Measurements from ENCODE around the gene OBSL1.
A peak's percentile ranks its signal among the peaks of the same experiment; 100 is the strongest.

Gene OBSL1

GRCh38 chr2:219571311-219572236 lies at the start of gene OBSL1:
Gene OBSL1, minus strand, starts transcription at chr2:219571539. Its CDS starts 307 bp downstream, at chr2:219571232.
- DNase-seq = no peak

DNA sequence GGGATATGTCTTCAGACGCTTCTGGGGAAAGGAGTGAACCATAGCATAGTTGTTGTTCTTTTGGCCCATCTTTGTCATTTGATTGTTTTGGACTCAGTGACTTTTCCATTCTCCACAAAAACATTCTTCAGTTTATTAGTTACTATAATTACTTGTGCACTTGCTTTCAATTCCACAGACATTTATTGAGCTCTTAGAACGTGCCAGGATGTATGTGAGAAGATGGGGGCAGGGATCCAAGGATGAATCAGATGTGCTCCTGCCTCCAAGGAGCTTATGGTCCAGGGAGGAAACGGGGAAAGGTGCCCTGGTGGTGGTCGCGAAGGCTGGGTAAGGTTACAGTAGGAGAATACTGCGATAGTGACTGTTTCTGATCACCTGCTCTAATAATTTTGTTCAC lies 49.2 kb upstream of the OBSL1 start:
- no peak for DNase-seq

DNA sequence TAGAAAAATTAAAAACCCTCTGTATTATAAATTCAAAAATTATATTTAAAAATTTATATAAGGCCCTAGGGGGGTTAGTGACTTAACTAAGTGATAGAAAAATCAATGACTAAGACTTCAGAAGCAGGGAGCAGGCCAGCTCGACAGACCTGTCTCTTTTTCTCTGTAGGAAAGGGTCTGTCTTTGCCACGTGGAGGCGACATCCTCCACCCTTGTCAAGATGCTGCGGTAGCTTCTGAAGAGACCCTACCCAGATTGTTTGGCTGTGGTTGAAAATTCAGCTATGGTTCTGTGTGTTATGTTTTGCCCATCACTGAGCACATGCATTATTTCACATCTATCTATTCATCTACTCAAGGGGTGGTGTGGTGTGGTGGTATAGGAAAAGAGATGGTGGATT lies 47.9 kb upstream of the OBSL1 start:
- DNase-seq = no peak

DNA sequence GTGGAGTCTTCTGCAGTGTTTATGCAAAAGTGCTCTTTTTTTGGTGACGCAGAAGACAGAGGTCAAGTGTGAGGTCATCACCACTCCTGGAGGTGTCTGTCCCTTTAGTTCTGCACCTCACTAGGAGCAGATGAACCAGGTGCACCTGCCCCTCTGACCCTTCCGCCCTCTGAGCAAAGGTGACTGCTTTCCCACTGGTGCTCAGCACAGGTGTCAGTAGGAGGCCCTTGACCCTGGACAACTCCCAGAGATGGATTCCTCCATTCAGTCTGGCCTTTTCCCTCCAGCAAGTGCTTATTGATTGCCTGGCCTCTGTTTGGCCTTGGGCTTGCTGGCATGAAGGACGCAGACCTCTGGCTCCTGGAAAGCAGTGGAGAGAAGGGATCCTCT lies 47.4 kb upstream of the OBSL1 start:
- no peak for DNase-seq

DNA sequence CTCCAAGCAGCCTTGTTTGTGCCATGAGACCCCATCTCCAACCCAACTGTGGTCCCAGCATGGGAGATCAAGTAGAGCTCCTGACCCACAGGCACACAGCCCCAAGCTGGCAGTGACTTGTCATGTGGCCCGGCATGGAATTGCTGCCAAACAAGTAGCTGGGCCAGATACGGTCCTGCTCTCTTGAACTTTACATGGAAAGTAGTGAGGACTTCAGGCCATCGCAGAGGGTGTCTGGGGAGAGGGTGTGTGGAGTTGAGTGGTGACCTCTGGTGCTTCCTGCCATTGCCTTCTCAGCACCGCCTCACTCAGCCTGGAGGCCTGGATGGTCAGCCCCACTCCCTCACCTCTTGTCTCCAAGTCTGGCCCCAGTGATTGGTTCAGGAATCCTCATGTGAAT lies 45.2 kb upstream of the OBSL1 start:
- no peak for DNase-seq

DNA sequence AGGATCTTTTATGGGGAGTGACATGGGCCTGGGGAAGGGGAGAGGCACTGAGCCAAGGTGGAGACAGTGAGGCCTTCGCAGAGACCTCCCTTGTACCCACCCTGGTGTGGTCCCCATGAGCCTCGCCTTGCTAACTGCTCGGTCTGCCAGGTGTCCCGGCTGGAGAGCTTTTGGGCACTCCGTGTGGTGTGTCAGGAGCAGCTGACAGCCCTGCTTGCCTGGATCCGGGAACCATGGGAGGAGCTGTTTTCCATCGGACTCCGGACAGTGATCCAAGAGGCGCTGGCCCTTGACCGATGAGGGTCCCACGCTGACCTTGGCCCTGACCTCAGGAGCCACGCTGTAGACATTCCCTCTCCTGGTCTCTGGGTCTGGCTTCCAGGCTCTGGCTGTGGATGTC lies 44.6 kb upstream of the OBSL1 start:
- DNase-seq = no peak

- DNase-seq = no peak
These were observed 43.7 kb upstream of the OBSL1 start for GRCh38 chr2:219615036-219615435.

GRCh38 chr2:219614076-219614860 lies 42.9 kb upstream of the OBSL1 start:
- no peak for DNase-seq

DNA sequence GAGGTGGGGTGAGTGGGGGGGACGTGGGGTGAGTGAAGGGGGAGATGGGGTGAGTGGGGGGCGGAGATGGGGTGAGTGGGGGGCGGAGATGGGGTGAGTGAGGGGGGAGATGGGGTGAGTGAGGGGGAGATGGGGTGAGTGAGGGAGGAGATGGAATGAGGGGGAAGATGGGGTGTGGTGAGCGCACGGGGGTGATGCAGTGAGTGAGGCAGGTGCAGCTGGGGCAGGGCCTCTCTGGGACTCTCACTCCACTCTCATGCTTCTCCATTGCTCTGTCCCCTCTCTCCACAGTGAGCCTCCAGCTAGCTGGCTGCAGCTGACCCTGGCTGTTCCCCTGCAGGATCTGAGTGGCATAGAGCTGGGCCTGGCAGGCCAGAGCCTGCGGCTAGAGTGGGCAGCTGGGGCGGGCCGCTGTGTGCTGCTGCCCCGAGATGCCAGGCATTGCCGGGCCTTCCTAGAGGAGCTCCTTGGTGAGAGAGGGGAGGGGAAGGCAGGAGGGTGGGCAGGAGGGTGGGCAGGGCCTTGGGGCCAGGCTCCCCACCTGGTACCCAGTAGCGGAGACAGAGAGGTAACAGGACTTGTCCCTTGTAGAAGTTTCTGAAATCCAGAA lies 42.2 kb upstream of the OBSL1 start:
- DNase-seq = no peak

- peak; percentile 33 for DNase-seq
These were observed 41.4 kb upstream of the OBSL1 start for GRCh38 chr2:219612577-219613286.

GRCh38 chr2:219611866-219612576 lies 40.7 kb upstream of the OBSL1 start:
- no peak for DNase-seq

DNA sequence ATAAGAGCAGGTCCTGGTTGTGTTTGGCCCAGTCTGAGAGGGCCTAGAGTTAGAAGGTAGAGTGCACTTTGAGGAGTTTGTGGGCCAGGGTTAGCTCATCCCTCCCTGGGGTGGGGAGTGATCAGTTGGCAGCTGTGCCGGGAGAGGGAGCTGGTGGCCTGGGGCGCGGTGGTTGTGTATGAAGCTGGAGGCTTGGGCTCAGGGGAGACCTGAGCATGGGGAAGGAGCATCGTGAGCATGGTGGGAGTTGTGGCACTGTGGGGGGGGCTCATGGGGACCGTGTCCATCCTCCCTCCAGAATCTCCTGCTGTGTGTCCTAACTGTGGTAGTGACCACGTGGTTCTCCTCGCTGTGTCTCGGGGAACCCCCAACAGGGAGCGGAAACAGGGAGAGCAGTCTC lies 40.0 kb upstream of the OBSL1 start:
- DNase-seq = no peak

DNA sequence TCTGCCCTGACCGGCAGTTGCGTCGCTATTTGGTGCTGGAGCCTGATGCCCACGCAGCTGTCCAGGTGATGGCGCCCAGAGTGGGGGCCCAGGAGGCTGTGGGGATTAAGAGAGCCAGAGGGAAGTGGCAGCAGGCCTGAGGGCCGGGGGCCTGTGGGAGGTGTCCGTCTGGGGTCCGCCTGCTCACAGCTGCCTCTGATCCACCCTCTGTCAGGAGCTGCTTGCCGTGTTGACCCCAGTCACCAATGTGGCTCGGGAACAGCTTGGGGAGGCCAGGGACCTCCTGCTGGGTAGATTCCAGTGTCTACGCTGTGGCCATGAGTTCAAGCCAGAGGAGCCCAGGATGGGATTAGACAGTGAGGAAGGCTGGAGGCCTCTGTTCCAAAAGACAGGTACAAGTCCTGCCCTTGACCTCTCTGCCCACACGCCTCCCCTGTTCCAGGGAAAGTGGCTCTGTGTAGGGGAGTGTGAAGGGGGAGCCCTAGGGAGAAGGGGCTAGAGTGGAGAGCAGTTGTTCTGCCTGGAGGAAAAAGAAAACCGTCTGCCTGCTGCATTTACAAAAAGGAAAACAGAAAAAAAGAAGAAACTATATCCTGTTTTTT lies 37.9 kb upstream of the OBSL1 start:
- no peak for DNase-seq

DNA sequence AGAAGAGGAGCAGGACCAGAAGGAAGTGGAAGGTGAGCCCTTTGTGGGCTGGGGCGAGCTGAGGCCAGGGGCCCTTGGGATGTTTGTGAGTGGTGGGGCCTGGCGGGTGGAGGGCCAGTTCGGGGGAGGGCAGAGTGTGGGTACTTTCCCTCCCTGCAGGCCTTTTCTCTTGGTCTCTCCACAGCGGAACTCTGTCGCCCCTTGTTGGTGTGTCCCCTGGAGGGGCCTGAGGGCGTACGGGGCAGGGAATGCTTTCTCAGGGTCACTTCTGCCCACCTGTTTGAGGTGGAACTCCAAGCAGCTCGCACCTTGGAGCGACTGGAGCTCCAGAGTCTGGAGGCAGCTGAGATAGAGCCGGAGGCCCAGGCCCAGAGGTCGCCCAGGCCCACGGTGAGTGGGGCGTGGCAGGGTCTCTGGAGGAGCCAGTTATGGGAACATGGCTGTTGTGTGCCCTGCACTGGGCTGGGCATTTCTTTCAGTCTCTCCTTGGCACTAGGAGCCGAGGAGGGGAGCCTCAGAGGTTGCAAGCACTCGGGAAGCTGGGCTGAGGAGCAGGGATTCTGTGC lies 37.1 kb upstream of the OBSL1 start:
- no peak for DNase-seq

DNA sequence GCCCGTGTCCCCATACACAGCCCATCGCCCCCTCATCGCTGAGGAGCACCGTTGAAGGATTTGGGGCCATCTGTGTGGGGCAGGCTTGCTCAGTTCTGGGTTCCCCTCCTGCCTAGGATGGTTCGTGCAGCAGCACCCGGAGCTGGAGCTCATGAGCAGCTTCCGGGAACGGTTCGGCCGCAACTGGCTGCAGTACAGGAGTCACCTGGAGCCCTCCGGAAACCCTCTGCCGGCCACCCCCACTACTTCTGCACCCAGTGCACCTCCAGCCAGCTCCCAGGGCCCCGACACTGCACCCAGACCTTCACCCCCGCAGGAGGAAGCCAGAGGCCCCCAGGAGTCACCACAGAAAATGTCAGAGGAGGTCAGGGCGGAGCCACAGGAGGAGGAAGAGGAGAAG lies 36.6 kb upstream of the OBSL1 start:
- no peak for DNase-seq

DNA sequence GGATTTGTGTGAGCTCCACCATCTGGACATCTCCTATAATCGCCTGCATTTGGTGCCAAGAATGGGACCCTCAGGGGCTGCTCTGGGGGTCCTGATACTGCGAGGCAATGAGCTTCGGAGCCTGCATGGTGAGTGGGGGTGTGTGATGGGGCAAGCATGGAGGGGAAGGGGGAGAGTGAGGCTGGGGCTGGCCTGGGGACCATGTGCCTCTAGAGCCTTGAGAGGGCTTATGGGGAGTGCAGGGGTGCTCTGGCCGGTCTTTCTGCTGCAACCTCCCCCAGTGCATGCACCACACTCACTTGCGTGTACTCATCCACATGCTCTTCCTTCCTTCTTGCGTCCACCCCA lies 34.2 kb upstream of the OBSL1 start:
- DNase-seq = no peak

DNA sequence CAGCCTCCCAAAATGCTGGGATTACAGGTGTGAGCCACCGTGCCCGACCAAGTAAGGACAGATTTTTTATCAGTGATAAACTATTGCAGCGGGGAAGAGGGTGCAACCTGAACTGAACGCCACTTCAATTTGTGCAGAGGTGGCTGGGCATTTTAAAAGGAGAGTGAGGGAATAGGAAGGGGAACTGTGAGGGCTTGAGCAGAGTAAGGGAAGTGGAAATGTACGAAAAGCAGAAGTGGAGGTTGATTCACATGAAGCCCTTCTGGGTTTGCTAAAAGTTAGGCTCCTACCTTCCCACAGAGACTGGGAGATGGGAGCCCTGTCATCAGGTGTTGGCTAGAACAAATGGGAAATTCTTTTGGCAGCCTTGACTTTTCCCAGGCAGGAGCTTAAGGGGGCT lies 32.4 kb upstream of the OBSL1 start:
- DNase-seq = no peak

DNA sequence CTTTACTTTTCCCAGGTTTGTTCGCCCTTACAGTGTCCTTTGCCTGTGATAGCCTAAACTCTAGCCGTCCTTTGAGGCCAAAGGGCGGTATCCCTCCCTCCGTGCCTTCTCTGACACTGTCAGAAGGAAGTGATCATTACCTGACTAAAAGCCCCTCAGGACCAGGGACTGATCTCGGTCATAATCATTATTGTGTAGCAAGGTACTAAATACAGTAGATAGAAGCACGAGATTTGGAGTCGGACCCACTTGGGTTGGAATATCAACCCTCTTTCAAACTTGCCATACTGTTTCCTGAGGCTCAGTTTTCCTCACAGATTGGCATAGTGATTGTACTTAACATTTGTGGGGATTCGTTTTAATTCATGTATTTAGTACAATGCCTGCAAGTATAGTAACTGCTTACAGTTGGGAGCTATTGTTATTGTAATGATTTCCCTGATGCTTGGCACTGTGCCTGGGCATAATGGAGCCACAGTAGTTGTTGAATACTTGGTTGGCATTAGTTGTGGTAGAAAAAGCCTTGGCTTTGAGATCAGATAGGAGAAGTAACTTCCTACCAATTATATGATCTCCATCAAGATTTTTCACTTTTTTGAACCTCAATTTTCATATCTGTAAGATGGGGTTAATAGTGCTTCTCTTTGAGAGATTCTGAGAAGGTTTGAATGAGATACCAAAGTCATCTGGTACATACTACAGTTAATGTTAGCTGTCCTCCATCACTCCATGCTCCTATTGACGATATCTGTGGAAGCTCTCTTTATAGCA lies 27.2 kb upstream of the OBSL1 start:
- DNase-seq = no peak

DNA sequence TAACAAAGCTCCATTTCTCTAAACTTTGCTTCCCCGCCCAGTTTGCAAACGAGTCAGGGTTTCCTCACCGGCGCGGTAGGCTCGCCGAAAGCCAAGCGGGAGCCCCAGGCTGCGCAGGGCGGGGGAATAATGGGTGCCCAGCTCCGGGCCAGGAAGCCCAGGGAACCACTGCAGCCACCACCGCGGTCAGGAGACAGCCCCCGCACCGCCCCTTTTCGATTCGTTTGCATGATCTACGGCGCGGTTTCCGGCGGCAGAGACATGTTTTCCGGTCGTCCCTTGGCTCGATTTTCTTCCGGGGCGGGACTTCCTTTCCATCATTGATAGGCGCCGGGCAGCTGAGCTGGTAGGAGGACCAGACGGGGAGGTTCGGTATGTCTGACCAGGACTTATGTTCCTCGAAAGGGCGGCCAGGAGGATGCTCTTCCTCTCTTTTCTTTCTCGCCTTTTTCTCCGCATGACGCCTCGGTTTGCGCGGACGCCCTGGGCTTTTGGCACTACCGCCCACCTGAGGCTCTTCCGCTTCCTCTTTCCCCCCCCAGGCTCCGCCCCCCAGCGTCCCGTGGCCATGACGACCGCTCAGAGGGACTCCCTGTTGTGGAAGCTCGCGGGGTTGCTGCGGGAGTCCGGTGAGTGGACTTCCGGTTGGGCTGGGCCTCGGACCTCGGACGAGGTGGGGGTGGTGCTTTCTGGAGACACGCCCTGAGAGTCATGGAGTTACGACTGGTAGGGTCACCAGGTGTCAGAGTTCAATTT lies 26.4 kb upstream of the OBSL1 start, which contains the start of gene STK11IP:
TSS of gene STK11IP (plus strand) at position 306 of the 756 bp plus-strand sequence. CDS start at position 569, 263 bp downstream.
- peak; percentile 88 for DNase-seq

Measured in CD4-positive, alpha-beta T cell treated with Interleukin-21 for 1 hour (primary cell).